ENCODE results near the gene BTG4. TPM values are rescaled to one million over a fixed set of nuclear protein-coding genes. Genes with fewer than 3 reads are reported as not detected.

The BTG4 gene
- total RNA-seq, 1 experiment from 2014 or later = 0.61 TPM

DNA sequence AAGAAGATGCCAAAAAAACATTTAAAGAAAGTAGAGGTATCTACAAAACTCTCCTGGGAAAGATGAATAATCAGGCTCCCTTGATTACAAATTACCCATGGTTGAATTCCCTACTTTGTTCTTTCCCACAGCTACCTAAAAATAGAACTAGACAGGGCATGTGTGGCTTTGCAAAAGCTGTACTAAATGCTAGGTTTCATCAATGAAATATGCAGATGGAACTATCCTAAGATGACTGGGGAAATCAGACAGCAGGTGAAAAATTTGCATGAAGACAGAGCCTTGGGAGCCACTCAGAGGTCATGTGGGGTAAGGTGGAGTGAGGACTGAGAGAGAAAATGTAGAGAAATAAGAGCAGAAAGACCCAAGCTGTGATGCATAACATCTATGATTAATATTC lies 43.1 kb upstream of the BTG4 start:
- intact Hi-C loops (cut with micrococcal nuclease; ENCODE audit: unreplicated experiment) = no loop called here
- H3K27me3 ChIP-seq (replicated peaks; ENCODE audit: control insufficient read depth, insufficient read depth, low read length) = no peaks in the 10 kb centered on the region
- H3K36me3 ChIP-seq (ENCODE audit: control insufficient read depth, insufficient read depth, low read length) = no peaks in the 10 kb centered on the region
- Mint-ChIP-seq H3K36me3 (ENCODE audit: insufficient read depth, unreplicated experiment) (no peaks in the 10 kb centered on the region), H3K9me3 (ENCODE audit: unreplicated experiment) (peaks cover 25% of the 10 kb centered on the region), H3K27me3 (ENCODE audit: insufficient read depth, unreplicated experiment) (peaks cover 2% of the 10 kb centered on the region), H3K4me3 (ENCODE audit: unreplicated experiment) (no peak overlapping the region), H3K27ac (ENCODE audit: unreplicated experiment) (no peak overlapping the region), H3K4me1 (ENCODE audit: low read depth, unreplicated experiment) (no peaks in the 10 kb centered on the region)
- ChIA-PET POLR2A (no interaction called here), CTCF (no interaction called here)
- H3K9me3 ChIP-seq = peaks cover 17% of the 10 kb centered on the region; the same call in 1 of the 2 replicates
- no peak overlapping the region for H3K4me3 ChIP-seq (ENCODE audit: low read depth, low read length)
- BruUV-seq (replicated peaks) = no TSS peak
- TF ChIP-seq, protein P1, sequence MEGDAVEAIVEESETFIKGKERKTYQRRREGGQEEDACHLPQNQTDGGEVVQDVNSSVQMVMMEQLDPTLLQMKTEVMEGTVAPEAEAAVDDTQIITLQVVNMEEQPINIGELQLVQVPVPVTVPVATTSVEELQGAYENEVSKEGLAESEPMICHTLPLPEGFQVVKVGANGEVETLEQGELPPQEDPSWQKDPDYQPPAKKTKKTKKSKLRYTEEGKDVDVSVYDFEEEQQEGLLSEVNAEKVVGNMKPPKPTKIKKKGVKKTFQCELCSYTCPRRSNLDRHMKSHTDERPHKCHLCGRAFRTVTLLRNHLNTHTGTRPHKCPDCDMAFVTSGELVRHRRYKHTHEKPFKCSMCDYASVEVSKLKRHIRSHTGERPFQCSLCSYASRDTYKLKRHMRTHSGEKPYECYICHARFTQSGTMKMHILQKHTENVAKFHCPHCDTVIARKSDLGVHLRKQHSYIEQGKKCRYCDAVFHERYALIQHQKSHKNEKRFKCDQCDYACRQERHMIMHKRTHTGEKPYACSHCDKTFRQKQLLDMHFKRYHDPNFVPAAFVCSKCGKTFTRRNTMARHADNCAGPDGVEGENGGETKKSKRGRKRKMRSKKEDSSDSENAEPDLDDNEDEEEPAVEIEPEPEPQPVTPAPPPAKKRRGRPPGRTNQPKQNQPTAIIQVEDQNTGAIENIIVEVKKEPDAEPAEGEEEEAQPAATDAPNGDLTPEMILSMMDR (IDR thresholded peaks at IDR 0.05; ENCODE audit: insufficient read depth in 1 of 2, low read depth in 1 of 2, low read length in 1 of 2, severe bottlenecking in 1 of 2, unreplicated experiment in 1 of 2) = no peak
- DNase-seq = no peak
- H3K4me1 ChIP-seq = no peaks in the 10 kb centered on the region

DNA sequence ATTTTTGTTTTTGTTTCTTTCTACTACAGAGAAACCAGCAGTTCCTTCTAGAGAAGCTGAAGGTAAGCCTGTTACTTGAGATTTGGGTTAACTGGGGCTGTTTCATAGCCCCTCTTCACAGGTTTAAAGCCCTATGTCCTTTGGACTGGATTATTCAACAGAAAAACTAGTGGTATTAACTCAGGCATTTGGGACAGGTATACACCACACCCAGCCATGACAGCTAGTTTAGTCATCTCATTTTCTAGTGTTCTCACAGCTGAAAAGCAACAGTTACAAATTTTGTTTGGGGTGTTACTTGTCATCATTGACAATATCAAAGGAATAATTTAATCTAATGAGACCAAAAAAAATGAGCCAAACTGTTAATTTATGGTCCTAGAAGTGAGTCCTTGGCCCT lies 42.3 kb upstream of the BTG4 start:
- H3K4me1 Mint-ChIP-seq (ENCODE audit: low read depth, unreplicated experiment) = no peaks in the 10 kb centered on the region
- H3K27ac Mint-ChIP-seq (ENCODE audit: unreplicated experiment) = no peak overlapping the region
- DNase-seq = no peak
- no peaks in the 10 kb centered on the region for H3K36me3 Mint-ChIP-seq (ENCODE audit: insufficient read depth, unreplicated experiment)
- Histone ChIP-seq H3K4me3 (ENCODE audit: low read depth, low read length) (no peak overlapping the region), H3K27me3 (replicated peaks; ENCODE audit: control insufficient read depth, insufficient read depth, low read length) (no peaks in the 10 kb centered on the region), H3K9me3 (peaks cover 17% of the 10 kb centered on the region; the same call in 1 of the 2 replicates), H3K4me1 (no peaks in the 10 kb centered on the region), H3K36me3 (ENCODE audit: control insufficient read depth, insufficient read depth, low read length) (no peaks in the 10 kb centered on the region)
- ChIA-PET CTCF (no interaction called here), POLR2A (no interaction called here)
- TF ChIP-seq, protein P1 (IDR thresholded peaks at IDR 0.05; ENCODE audit: insufficient read depth in 1 of 2, low read depth in 1 of 2, low read length in 1 of 2, severe bottlenecking in 1 of 2, unreplicated experiment in 1 of 2) = no peak
- peaks cover 25% of the 10 kb centered on the region for H3K9me3 Mint-ChIP-seq (ENCODE audit: unreplicated experiment)
- no peak overlapping the region for H3K4me3 Mint-ChIP-seq (ENCODE audit: unreplicated experiment)
- peaks cover 2% of the 10 kb centered on the region for H3K27me3 Mint-ChIP-seq (ENCODE audit: insufficient read depth, unreplicated experiment)
- intact Hi-C loops (cut with micrococcal nuclease; ENCODE audit: unreplicated experiment) = no loop called here
- BruUV-seq (replicated peaks) = no TSS peak

DNA sequence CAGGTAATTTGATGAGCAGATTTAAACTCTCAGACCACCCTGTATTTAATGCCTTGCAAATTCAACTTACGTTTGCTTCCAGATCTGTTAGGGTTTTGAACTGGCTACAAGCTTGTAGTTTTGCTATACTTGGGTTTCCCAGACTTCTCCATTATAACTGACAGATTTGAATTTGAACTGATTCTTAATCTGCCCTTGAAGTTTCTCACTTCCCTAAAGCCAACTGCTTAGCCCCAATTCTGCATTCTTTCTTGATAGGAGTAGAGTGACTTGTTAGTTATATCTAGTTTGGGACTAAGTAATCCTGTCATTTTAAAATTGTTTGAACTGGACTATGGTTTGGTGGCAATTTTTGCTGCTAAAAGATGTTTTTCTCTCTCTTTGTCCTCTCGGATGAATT lies 38.1 kb upstream of the BTG4 start:
- H3K27me3 Mint-ChIP-seq (ENCODE audit: insufficient read depth, unreplicated experiment) = peaks cover 2% of the 10 kb centered on the region
- Histone ChIP-seq H3K27me3 (replicated peaks; ENCODE audit: control insufficient read depth, insufficient read depth, low read length) (no peaks in the 10 kb centered on the region), H3K36me3 (ENCODE audit: control insufficient read depth, insufficient read depth, low read length) (no peaks in the 10 kb centered on the region), H3K4me3 (ENCODE audit: low read depth, low read length) (no peak overlapping the region), H3K9me3 (0 out of 2 replicates have a peak, but pooled peaks cover under 1% of the 10 kb centered on the region), H3K4me1 (0 out of 2 replicates have a peak, but pooled peaks cover 5% of the 10 kb centered on the region)
- intact Hi-C loops (cut with micrococcal nuclease; ENCODE audit: unreplicated experiment) = no loop called here
- TF ChIP-seq, protein P1 (IDR thresholded peaks at IDR 0.05; ENCODE audit: insufficient read depth in 1 of 2, low read depth in 1 of 2, low read length in 1 of 2, severe bottlenecking in 1 of 2, unreplicated experiment in 1 of 2) = no peak
- DNase-seq = no peak
- peaks cover 4% of the 10 kb centered on the region for H3K9me3 Mint-ChIP-seq (ENCODE audit: unreplicated experiment)
- no peak overlapping the region for H3K27ac Mint-ChIP-seq (ENCODE audit: unreplicated experiment)
- H3K4me3 Mint-ChIP-seq (ENCODE audit: unreplicated experiment) = no peak overlapping the region
- no TSS peak for BruUV-seq (replicated peaks)
- no peaks in the 10 kb centered on the region for H3K36me3 Mint-ChIP-seq (ENCODE audit: insufficient read depth, unreplicated experiment)
- ChIA-PET POLR2A (no interaction called here), CTCF (interaction anchor here (0.5 kb wide), 1 partner anchor 320 kb away, joined by 3 read pairs; no protein-coding TSS in a partner anchor)
- H3K4me1 Mint-ChIP-seq (ENCODE audit: low read depth, unreplicated experiment) = no peaks in the 10 kb centered on the region
